CD4-positive, alpha-beta T cell treated with Interleukin-6 at 100 ng/mL for 8 hours (primary cell): ENCODE measurements around the gene DLL3.

Experiments used
- DNase-seq: peaks from one replicate; pipeline ENCODE4 v3.0.0-alpha.2; 2020; ENCODE audit warnings: mixed read lengths, low spot score

DLL3 gene

DNA sequence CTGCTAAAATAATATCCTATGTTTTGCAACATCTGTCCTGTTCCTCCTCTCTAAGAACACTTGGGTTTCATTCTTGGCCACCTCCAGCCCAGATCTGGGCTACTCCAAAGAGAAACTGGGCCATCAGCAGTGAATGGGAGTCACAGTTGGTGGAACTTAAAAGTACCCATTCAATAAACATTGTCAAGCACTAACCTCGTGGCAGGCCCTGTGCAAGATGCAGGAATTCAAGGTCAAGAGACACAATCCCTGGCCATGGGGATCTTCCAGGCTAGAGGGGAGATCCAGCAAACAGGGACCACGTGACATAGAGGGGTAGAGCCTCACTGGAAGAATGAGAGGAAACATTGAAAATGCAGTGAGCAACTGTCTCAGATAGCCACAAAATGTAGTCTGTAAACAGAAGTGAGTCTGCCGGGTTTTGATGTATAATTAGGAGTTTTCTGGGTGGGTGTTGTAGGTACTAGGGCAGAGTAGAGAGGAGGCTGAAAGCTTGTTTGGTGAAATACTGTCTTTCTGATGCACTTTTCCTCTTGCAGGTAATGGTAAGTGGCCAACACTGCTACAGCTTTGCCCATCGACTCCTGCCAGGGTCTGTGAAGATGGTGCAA, 56.1 kb downstream of the DLL3 start:
- no peak for DNase-seq

DNA sequence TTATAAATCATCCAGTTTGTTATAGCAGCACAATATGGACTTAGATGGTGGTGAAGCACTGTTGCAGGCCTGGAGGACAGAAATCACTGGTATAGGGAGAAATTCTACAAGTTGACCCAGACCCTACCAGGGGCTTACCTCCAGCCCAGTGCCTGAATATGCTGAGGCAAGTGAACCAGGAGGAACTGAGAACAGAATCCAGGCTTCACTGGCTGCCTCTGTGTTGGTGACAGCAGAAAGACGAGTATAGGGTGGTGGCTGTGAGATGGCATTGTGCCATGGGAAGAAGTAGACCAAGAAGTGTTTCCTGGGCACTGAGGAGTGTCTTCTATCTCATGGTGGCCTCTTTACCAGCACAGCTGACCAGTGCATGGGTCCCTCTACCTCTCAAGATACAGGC, 57.1 kb downstream of the DLL3 start:
- DNase-seq = no peak
